Heart right ventricle (tissue), 16 donors: ENCODE data around the gene CELA2B. TPM values are rescaled to one million over a fixed set of nuclear protein-coding genes. Genes with fewer than 3 reads are reported as not detected.

Experiments used
- ATAC-seq, 8 donors: fragments of 200-7000 bp; cut with Tn5 transposase; one replicate each; pipeline ENCODE4 v1.9.1; 2020; ENCODE audit warnings: mild to moderate bottlenecking in 8 of 8, moderate library complexity in 8 of 8, moderate number of reproducible peaks in 1 of 8
- DNase-seq, 2 donors: peaks; one replicate each; pipeline ENCODE4 v3.0.0-alpha.2; 2020
- H3K27ac ChIP-seq, 10 donors: fragments of 200-600 bp; sonication (generic) in 2 of 10; one replicate each; pipeline versions ENCODE4 v1.5.0 to v1.8.0; 2020 to 2022; ENCODE audit warnings: mild to moderate bottlenecking in 3 of 10
- H3K27me3 ChIP-seq, 7 donors: fragments of 200-600 bp; one replicate each; pipeline ENCODE4 v1.8.0; 2021 to 2022; ENCODE audit warnings: mild to moderate bottlenecking in 2 of 7
- H3K36me3 ChIP-seq, 9 donors: fragments of 200-600 bp; sonication (generic) in 1 of 9; one replicate each; pipeline versions ENCODE4 v1.5.0 to v1.8.0; 2020 to 2022; ENCODE audit warnings: mild to moderate bottlenecking in 2 of 9
- H3K4me1 ChIP-seq, 9 donors: fragments of 200-600 bp; sonication (generic) in 1 of 9; one replicate each; pipeline versions ENCODE4 v1.5.0 to v1.8.0; 2020 to 2022; ENCODE audit warnings: mild to moderate bottlenecking in 4 of 9
- H3K4me3 ChIP-seq, 10 donors: fragments of 200-600 bp; sonication (generic) in 2 of 10; one replicate each; pipeline versions ENCODE4 v1.5.0 to v1.8.0; 2020 to 2022; ENCODE audit warnings: mild to moderate bottlenecking in 7 of 10, moderate library complexity in 2 of 10
- H3K9me3 ChIP-seq, 11 donors: fragments of 200-600 bp in 10 of 11; sonication (generic) in 2 of 11; one replicate each; pipeline versions ENCODE4 v1.5.0 to v1.8.0; 2013 to 2022; ENCODE audit warnings: mild to moderate bottlenecking in 2 of 11, control low read depth in 1 of 11, moderate library complexity in 1 of 11
- WGBS, 2 donors: extraction: QIAGEN DNeasy Blood & Tissue Kit; methylation state at CpG; one replicate each; pipeline ENCODE4 v1.1.7; 2013; ENCODE audit warnings: inconsistent platforms in 1 of 2; 5-methylcytosine and 5-hydroxymethylcytosine counted together
- intact Hi-C, 10 donors: fragments of 100-400 bp; cut with DNase I; formaldehyde crosslinking; loops; one replicate each; pipeline versions ENCODE4 v1.11.1 to v1.14.2; 2022
- polyA plus RNA-seq, 2 donors: library from polyadenylated mRNA; stranded (reverse); fragments of 200-250 nt; gene quantifications; one replicate each; pipeline ENCODE4 v1.2.3, GENCODE V29; 2013
- total RNA-seq, 10 donors: library from RNA; stranded (reverse); fragmentation: NEBNext Ultra II Directional in 3 of 10; extraction: Animal tissue kit (Norgen Biotek cat#: 25700) in 3 of 10; gene quantifications; one replicate each; pipeline versions ENCODE4 v1.2.1 to v1.2.4, GENCODE V29; 2021 to 2023
- TF ChIP-seq, protein P1 (sequence below), 9 donors: fragments of 200-600 bp; sonication (generic) in 2 of 9; IDR thresholded peaks; one replicate each; pipeline versions ENCODE4 v1.5.0 to v1.8.0; 2021 to 2022; ENCODE audit warnings: antibody characterized with exemption in 9 of 9, mild to moderate bottlenecking in 5 of 9, moderate library complexity in 1 of 9
- donor health status: Arrhythmogenic right ventricular cardiomyopathy.
- donor health status: ischemic (EF 13 %, LVEDD 7.1; RV severe dilation, severe dysfunction).
- donor health status: healthy with polysubstance abuse.
- donor health status: DM: no; HTN: yes; CAD: no.
- donor health status: DM: no; HTN: no; CAD: no.
- donor health status: ischemic (EF 25% LVEDD 6.9; RV normal size, moderate dysfunction).
- donor health status: ischemic (EF 25% LVEDD 5.7; RV mildly dilated, moderate dysfunction).
- donor health status: healthy.
- donor health status: DM: yes; HTN: yes; CAD: no.
- donor health status: Ischemic cardiomyopathy.
- donor health status: ischemic (EF 35%, LVEDD 5.7; RV mildly dilated, moderate dysfunction).
- donor health status: nonischemic (EF 11% LVEDD 7.7; RV severe dilation, severe dysfunction).
- donor health status: DM: yes; HTN: yes; CAD: no.
- donor health status: PGD.
- donor health status: ischemic (EF 29% LVEDD 5.4; RV normal size, mild dysfunction).
- donor health status: nonischemic (EF 23%, LVEDD 6.1; RV moderate dilation, normal function).

The CELA2B gene
- total and polyA plus RNA-seq, 12 donors: not detected

DNA sequence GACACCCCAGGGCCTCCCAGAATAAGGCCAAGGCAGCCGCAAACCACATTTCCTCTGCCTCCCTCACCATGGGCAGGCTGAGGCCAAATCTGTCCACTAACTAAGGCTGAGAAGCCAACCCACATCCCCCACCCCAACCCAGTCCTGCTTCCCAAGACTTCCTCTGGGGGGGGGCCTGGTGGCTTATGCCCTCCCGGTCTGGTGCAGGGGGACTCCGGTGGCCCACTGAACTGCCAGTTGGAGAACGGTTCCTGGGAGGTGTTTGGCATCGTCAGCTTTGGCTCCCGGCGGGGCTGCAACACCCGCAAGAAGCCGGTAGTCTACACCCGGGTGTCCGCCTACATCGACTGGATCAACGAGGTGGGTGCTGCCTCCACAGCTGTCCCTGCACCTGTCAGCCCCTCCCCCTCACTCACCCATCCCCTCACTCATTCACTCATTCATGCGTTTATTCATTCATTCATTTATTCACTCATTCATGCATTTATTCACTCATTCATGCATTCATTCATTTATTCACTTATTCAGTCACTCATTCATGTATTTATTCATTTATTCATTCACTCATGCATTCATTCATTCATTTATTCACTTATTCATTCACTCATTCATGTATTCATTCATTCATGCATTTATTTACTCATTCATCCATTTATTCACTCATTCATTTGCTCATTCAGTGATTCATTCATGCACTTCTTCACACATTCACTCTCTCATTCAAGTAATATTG lies 30.3 kb upstream of the CELA2B start:
- Histone ChIP-seq H3K27ac (no peak overlapping the region), H3K27me3 (peaks cover 0 to 18% (median 8%) of the 10 kb centered on the region in 7 donors), H3K36me3 (no peaks in the 10 kb centered on the region), H3K4me1 (peaks cover 0 to 4% (median 0%) of the 10 kb centered on the region in 9 donors), H3K4me3 (no peak overlapping the region), H3K9me3 (peaks cover 0 to under 1% (median 0%) of the 10 kb centered on the region in 11 donors)
- TF ChIP-seq, protein P1, sequence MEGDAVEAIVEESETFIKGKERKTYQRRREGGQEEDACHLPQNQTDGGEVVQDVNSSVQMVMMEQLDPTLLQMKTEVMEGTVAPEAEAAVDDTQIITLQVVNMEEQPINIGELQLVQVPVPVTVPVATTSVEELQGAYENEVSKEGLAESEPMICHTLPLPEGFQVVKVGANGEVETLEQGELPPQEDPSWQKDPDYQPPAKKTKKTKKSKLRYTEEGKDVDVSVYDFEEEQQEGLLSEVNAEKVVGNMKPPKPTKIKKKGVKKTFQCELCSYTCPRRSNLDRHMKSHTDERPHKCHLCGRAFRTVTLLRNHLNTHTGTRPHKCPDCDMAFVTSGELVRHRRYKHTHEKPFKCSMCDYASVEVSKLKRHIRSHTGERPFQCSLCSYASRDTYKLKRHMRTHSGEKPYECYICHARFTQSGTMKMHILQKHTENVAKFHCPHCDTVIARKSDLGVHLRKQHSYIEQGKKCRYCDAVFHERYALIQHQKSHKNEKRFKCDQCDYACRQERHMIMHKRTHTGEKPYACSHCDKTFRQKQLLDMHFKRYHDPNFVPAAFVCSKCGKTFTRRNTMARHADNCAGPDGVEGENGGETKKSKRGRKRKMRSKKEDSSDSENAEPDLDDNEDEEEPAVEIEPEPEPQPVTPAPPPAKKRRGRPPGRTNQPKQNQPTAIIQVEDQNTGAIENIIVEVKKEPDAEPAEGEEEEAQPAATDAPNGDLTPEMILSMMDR (IDR thresholded peaks at IDR 0.05): no peak
- ATAC-seq: no peak
- intact Hi-C loops: loop anchor here in 1 of 10 donors (10.0 kb wide), 1 partner anchor 61 kb away; no protein-coding TSS in a partner anchor
- no peak for DNase-seq
- 78 to 86% methylated on average over 14 of the region's 14 CpGs for WGBS, 2 donors

DNA sequence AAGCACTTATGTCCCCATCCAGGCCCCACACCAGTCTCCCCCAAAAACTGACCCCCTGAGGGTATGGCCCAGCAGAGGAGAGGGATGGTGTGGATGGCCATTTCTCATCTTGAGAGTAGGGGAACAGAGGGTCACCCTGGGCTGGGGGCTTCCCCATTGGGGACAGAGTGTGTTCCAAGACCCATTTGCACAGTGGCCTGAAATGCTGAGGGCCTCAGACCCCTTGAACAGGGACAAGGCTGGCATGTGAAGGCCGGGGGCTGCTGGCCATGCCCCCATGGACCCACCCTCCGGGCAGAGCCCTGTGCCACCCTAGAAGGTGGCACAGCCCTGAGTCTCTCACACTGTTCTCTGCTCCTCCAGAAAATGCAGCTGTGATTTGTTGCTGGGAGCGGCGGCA lies 29.7 kb upstream of the CELA2B start:
- TF ChIP-seq, protein P1 (IDR thresholded peaks at IDR 0.05): no peak
- Histone ChIP-seq H3K27me3 (peaks cover 0 to 18% (median 8%) of the 10 kb centered on the region in 7 donors), H3K4me1 (peaks cover 0 to 4% (median 0%) of the 10 kb centered on the region in 9 donors), H3K36me3 (no peaks in the 10 kb centered on the region), H3K9me3 (peaks cover 0 to 7% (median 0%) of the 10 kb centered on the region in 11 donors), H3K4me3 (no peak overlapping the region), H3K27ac (no peak overlapping the region)
- DNase-seq: no peak
- WGBS, 2 donors: 87 to 88% methylated on average over 4 of the region's 4 CpGs
- no peak for ATAC-seq
- intact Hi-C loops: loop anchor here in 1 of 10 donors (10.0 kb wide), 1 partner anchor 61 kb away; no protein-coding TSS in a partner anchor

DNA sequence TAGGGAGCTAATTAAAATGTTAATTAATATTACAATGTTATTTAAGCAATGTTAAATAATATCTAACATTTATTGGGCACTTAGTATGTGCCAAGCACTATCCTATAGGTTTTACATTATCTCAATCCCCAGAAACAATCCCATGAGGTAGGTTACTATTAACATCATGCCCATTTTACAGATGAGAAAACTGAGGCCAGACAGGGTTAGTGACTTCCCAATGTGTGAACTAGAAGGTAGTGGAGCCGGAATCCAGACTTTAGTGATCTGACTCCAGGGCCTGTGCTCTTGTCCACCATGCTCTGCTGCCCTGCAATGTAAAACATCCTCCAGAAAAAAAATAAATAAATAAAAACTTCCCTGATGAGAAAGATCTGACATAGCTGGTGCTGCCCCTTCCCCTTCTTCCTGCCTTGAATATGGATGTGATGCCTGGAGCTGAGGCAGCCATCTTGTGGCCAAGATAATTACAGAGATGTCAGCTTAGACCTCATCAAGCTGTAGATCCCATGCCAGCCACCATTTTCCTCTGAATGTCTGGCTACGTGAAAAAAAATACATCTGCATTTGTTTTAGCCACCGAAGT lies 26.9 kb upstream of the CELA2B start:
- Histone ChIP-seq H3K27ac (no peak overlapping the region), H3K36me3 (no peaks in the 10 kb centered on the region), H3K4me1 (peaks cover 0 to 4% (median 0%) of the 10 kb centered on the region in 9 donors), H3K4me3 (no peak overlapping the region), H3K9me3 (peaks cover 0 to 10% (median 0%) of the 10 kb centered on the region in 11 donors), H3K27me3 (peaks cover 0 to 18% (median 8%) of the 10 kb centered on the region in 7 donors)
- intact Hi-C loops: loop anchor here in 1 of 10 donors (10.0 kb wide), 1 partner anchor 64 kb away; no protein-coding TSS in a partner anchor
- ATAC-seq (no peak), DNase-seq (no peak)
- TF ChIP-seq, protein P1 (IDR thresholded peaks at IDR 0.05): no peak
- 79 to 87% methylated on average over 3 of the region's 3 CpGs for WGBS, 2 donors

DNA sequence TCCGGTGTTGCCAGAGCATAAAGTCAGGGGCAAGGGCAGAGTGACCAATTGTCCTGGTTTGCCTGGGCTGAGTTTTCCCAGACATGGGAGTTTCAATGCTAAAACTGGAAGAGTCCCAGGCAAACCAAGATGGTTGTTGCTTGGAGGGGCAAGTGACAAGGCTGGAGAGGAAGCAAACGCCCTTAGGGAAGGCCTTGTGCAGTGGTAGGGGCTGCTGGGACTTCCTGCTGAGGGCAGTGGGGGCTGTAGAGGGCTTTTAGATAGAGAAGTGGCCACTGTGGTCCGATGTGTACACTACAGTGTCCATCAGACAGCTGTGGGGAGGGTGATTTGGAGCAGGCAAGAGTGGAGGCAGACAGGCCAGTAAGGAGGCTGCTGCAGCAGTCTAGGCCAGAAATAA lies 26.3 kb upstream of the CELA2B start:
- H3K27ac ChIP-seq: no peak overlapping the region
- H3K27me3 ChIP-seq: peaks cover 0 to 18% (median 8%) of the 10 kb centered on the region in 7 donors
- peaks cover 0 to 10% (median 0%) of the 10 kb centered on the region in 11 donors for H3K9me3 ChIP-seq
- H3K36me3 ChIP-seq: no peaks in the 10 kb centered on the region
- ATAC-seq (no peak), DNase-seq (no peak)
- H3K4me1 ChIP-seq: peaks cover 0 to under 1% (median 0%) of the 10 kb centered on the region in 9 donors
- intact Hi-C loops: loop anchor here in 1 of 10 donors (10.0 kb wide), 1 partner anchor 65 kb away; no protein-coding TSS in a partner anchor
- no peak overlapping the region for H3K4me3 ChIP-seq
- WGBS, 2 donors: 65 to 68% methylated on average over 3 of the region's 3 CpGs
- TF ChIP-seq, protein P1 (IDR thresholded peaks at IDR 0.05): no peak
